A549 (cell line): ENCODE data around the gene MAML3. TPM values are rescaled to one million over a fixed set of nuclear protein-coding genes. Genes with fewer than 3 reads are reported as not detected.

Experiments used
- ATAC-seq, 2 experiments: fragments of 200-7000 bp in 1 of 2; fragments of >200 bp in 1 of 2; cut with Nextera tagmentation in 1 of 2; cut with Tn5 transposase in 1 of 2; 3 replicates each; pipeline versions ENCODE4 v1.8.0 to v1.9.1; 2018 to 2020; ENCODE audit warnings: mild to moderate bottlenecking in 1 of 2, moderate library complexity in 1 of 2
- CTCF ChIA-PET: fragments of 300-600 bp; sonication (Branson Sonifier 250); formaldehyde crosslinking; extraction: SDS; loops from one replicate; lab custom pipeline; 2021; ENCODE audit warnings: antibody characterized with exemption, inconsistent platforms; lab: Yijun Ruan, JAX
- POLR2A ChIA-PET: fragments of 350-600 bp; formaldehyde crosslinking; extraction: SDS; loops from one replicate; lab custom pipeline; 2021; ENCODE audit warnings: antibody characterized with exemption, inconsistent platforms; lab: Yijun Ruan, JAX
- DNase-seq, 2 experiments: peaks; one replicate each; pipeline versions ENCODE4 v3.0.0 to v3.0.0-alpha.2; 2011 to 2016; ENCODE audit warnings: low read depth in 1 of 2, low spot score in 1 of 2
- FAIRE-seq: peaks from 2 replicates; lab custom pipeline; 2011; peaks lifted over from hg19 to GRCh38; lab: Jason Lieb, UNC
- H3K27ac ChIP-seq, 2 experiments: fragments of >200 bp; sonication (Bioruptor Twin); formaldehyde crosslinking; 3 replicates each; pipeline ENCODE4 v1.5.1; 2016 to 2017
- H3K4me1 ChIP-seq: fragments of >200 bp; sonication (Bioruptor Twin); formaldehyde crosslinking; 3 replicates; pipeline ENCODE4 v1.6.1; 2016
- H3K4me2 ChIP-seq: fragments of >200 bp; sonication (Bioruptor Twin); formaldehyde crosslinking; 3 replicates; pipeline ENCODE4 v1.6.1; 2016
- H3K4me3 ChIP-seq: fragments of >200 bp; sonication (Bioruptor Twin); formaldehyde crosslinking; 3 replicates; pipeline ENCODE4 v1.5.1; 2016
- H3K9me3 ChIP-seq: fragments of >200 bp; sonication (Bioruptor Twin); formaldehyde crosslinking; 3 replicates; pipeline ENCODE4 v1.6.1; 2016
- BCL3 ChIP-seq: fragments of >200 bp; sonication (Bioruptor Twin); formaldehyde crosslinking; IDR thresholded peaks from 3 replicates; pipeline ENCODE4 v1.6.1; 2016
- CBX2 ChIP-seq: fragments of 200-600 bp; sonication (generic); IDR thresholded peaks from 2 replicates; pipeline ENCODE4 v1.6.1; 2016; ENCODE audit warnings: low read depth, mild to moderate bottlenecking, borderline replicate concordance
- ELK1 ChIP-seq: fragments of 150-350 bp; IDR thresholded peaks from 2 replicates; pipeline ENCODE4 v1.6.1; 2014; ENCODE audit warnings: low read depth, mild to moderate bottlenecking, low read length
- EP300 ChIP-seq, 2 experiments: fragments of >200 bp; sonication (Bioruptor Twin); formaldehyde crosslinking; IDR thresholded peaks; 2 replicates in 1 of 2; 3 replicates in 1 of 2; pipeline ENCODE4 v1.6.1; 2016 to 2017
- GATA3 ChIP-seq: IDR thresholded peaks from 2 replicates; pipeline ENCODE4 v1.6.1; 2012; ENCODE audit warnings: borderline replicate concordance
- HEYL ChIP-seq: fragments of 250-450 bp; sonication (Bioruptor Pico); IDR thresholded peaks from 2 replicates; pipeline ENCODE4 v1.8.0; 2021; ENCODE audit warnings: mild to moderate bottlenecking, moderate library complexity
- HMGXB4 ChIP-seq: fragments of 250-450 bp; sonication (Bioruptor Pico); IDR thresholded peaks from 2 replicates; pipeline ENCODE4 v1.5.0; 2021; ENCODE audit warnings: mild to moderate bottlenecking, moderate library complexity, borderline replicate concordance
- HOXA7 ChIP-seq: fragments of 250-450 bp; sonication (Bioruptor Pico); IDR thresholded peaks from 2 replicates; pipeline ENCODE4 v1.5.0; 2020; ENCODE audit warnings: mild to moderate bottlenecking, moderate library complexity
- HOXB5 ChIP-seq: fragments of 250-450 bp; sonication (Bioruptor Pico); IDR thresholded peaks from 2 replicates; pipeline ENCODE4 v1.5.0; 2020; ENCODE audit warnings: mild to moderate bottlenecking, moderate library complexity
- MAZ ChIP-seq: fragments of 150-350 bp; IDR thresholded peaks from 2 replicates; pipeline ENCODE4 v1.6.1; 2014; ENCODE audit warnings: antibody characterized with exemption, low read depth, low read length, borderline replicate concordance
- PBX3 ChIP-seq: IDR thresholded peaks from 2 replicates; pipeline ENCODE4 v1.6.1; 2012
- PHF8 ChIP-seq: fragments of 200-600 bp; sonication (generic); IDR thresholded peaks from 2 replicates; pipeline ENCODE4 v1.6.1; 2016; ENCODE audit warnings: low read depth, mild to moderate bottlenecking, antibody characterized with exemption, moderate library complexity, borderline replicate concordance
- POLR2A ChIP-seq: IDR thresholded peaks from 2 replicates; pipeline ENCODE4 v1.6.1; 2012; ENCODE audit warnings: mild to moderate bottlenecking, low read length
- RAD21 ChIP-seq, 2 experiments: fragments of >200 bp in 1 of 2; sonication (Bioruptor Twin) in 1 of 2; formaldehyde crosslinking in 1 of 2; IDR thresholded peaks in 1 of 2; conservative IDR thresholded peaks in 1 of 2; 2 replicates in 1 of 2; 3 replicates in 1 of 2; pipeline ENCODE4 v1.6.1; 2012 to 2018; ENCODE audit warnings: inconsistent platforms in 1 of 2
- RNF2 ChIP-seq: fragments of 200-600 bp; sonication (generic); IDR thresholded peaks from 2 replicates; pipeline ENCODE4 v1.6.1; 2016; ENCODE audit warnings: low read depth, mild to moderate bottlenecking, antibody characterized with exemption, moderate library complexity, borderline replicate concordance
- ZC3H11A ChIP-seq: fragments of 450-650 bp; IDR thresholded peaks from 2 replicates; pipeline ENCODE4 v1.6.1; 2014; ENCODE audit warnings: antibody characterized with exemption, mild to moderate bottlenecking
- WGBS: methylation state at CpG from one replicate; pipeline ENCODE4 v1.1.6; 2017; ENCODE audit errors: missing lambda C conversion rate; 5-methylcytosine and 5-hydroxymethylcytosine counted together
- polyA plus RNA-seq, 4 experiments: library from polyadenylated mRNA; depleted of rRNA in 3 of 4; stranded (reverse); fragments of >200 nt; fragmentation: RNase III in 1 of 4; extraction: RNeasy Plus Mini Kit Qiagen cat#74134 plus additional on column Dnase treatment in 1 of 4; gene quantifications; 2 replicates in 3 of 4; 3 replicates in 1 of 4; pipeline ENCODE4 v1.2.3, GENCODE V29; 2011 to 2017

Gene MAML3
- polyA plus RNA-seq, 2 of the 4 experiments (the other 2 are of a cell fraction), result 9.0 to 22.2 TPM

DNA sequence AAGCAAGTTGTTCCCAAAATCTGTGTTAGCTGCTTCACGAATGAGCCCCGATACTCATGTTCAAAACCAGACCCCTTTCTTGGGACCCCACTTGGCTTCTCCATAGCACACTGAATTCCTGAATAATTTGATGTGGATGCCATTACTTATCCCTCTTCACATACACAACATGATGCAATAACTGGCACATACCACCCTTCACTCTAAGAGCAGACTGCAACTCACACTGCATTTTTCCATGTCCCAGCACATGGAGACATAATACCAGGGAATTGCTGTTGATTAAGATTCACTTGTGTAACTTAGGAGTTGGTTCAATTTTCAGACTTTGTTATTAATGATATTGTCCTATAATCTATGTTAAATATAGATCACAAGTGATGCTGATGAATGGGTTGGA lies 213.4 kb downstream of the MAML3 start (continued):
- no peak for TF ChIP-seq HMGXB4 (CRISPR knock-in tag)

GRCh38 chr4:139938414-139938813 lies 215.6 kb downstream of the MAML3 start:
- no peak for ATAC-seq
- H3K4me3 ChIP-seq, result no peak overlapping the region
- WGBS, result 78% methylated on average over 2 of the region's 2 CpGs
- H3K27ac ChIP-seq, result no peak overlapping the region
- peaks cover 18% of the 10 kb centered on the region for H3K4me1 ChIP-seq
- no peak for FAIRE-seq
- H3K4me2 ChIP-seq, result no peak overlapping the region
- ChIA-PET POLR2A (no interaction called here), CTCF (no interaction called here)
- DNase-seq, result no peak
- no peaks in the 10 kb centered on the region for H3K9me3 ChIP-seq
- TF ChIP-seq ELK1 (no peak), HEYL (CRISPR knock-in tag) (no peak), MAZ (no peak), RNF2 (no peak), ZC3H11A (no peak)

- Histone ChIP-seq H3K4me2 (no peak overlapping the region), H3K4me1 (peaks cover 29% of the 10 kb centered on the region), H3K9me3 (no peaks in the 10 kb centered on the region), H3K27ac (no peak overlapping the region), H3K4me3 (no peak overlapping the region)
- 89% methylated on average over 4 of the region's 4 CpGs for WGBS
- ChIA-PET POLR2A (no interaction called here), CTCF (no interaction called here)
- DNase-seq (no peak), FAIRE-seq (no peak), ATAC-seq (no peak)
- TF ChIP-seq BCL3 (no peak), GATA3 (no peak), PBX3 (no peak), PHF8 (no peak), CBX2 (no peak), HOXB5 (CRISPR knock-in tag) (no peak)
Measured at GRCh38 chr4:139935911-139936310, 218.1 kb downstream of the MAML3 start.

DNA sequence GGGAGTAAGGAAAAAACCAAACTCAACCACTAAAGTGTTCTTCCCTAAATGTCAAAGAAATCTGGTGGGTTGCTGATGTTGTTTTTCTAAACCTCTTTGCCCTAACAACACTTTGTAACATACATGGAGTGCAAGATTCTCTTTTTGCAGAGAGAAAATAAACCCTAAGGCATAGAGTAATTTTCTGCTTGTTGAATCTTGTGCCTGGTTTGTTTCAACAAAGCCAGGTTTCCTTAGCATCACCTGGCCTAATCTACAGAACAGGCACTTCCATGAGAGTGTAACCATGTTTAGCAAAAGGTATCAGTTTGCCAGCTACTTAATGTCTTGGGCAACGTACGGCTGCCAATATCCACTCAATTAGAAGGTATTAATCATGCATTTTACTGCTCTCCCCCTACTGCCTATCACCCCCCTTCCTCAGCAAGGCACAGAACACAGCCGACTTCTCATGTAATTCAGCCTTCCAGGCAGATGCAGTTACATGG lies 219.2 kb downstream of the MAML3 start:
- peaks cover 29% of the 10 kb centered on the region for H3K4me1 ChIP-seq
- CTCF ChIA-PET, result interaction anchor here (0.6 to 1.0 kb wide), 2 partner anchors 38 to 171 kb away, joined by 3 read pairs; no protein-coding TSS in a partner anchor
- no peak overlapping the region for H3K4me3 ChIP-seq
- no peak for DNase-seq
- no peak overlapping the region for H3K4me2 ChIP-seq
- TF ChIP-seq POLR2A (no peak), EP300 (IDR thresholded peaks at IDR 0.05) (no peak), HOXA7 (CRISPR knock-in tag) (no peak), ELK1 (no peak), ZC3H11A (no peak), RAD21 (conservative IDR thresholded peaks at IDR 0.05 in 1 of 2, IDR thresholded peaks at IDR 0.05 in 1 of 2) (no peak)
- TF ChIP-seq, all 56 proteins: peak for 0
- WGBS, result 86% methylated on average over 3 of the region's 3 CpGs
- ATAC-seq (no peak), FAIRE-seq (no peak)
- POLR2A ChIA-PET, result no interaction called here
- Histone ChIP-seq H3K27ac (peak overlapping the region in 1 of 2 experiments; percentile 28; a peak in 1 of 6 replicates), H3K9me3 (no peaks in the 10 kb centered on the region)
